Heart left ventricle (tissue), 16 donors: ENCODE measurements around the gene STX10. TPM values are rescaled to one million over a fixed set of nuclear protein-coding genes. Genes with fewer than 3 reads are reported as not detected.

Experiments
- ATAC-seq, 4 donors: fragments of 200-7000 bp; cut with Tn5 transposase; one replicate each; pipeline ENCODE4 v1.9.1; 2020 to 2022; ENCODE audit warnings: moderate library complexity in 4 of 4, mild to moderate bottlenecking in 3 of 4, moderate number of reproducible peaks in 1 of 4
- DNase-seq, 5 donors: peaks; one replicate each; pipeline ENCODE4 v3.0.0-alpha.2; 2020
- H3K27ac ChIP-seq, 12 donors: fragments of 200-600 bp; sonication (generic) in 4 of 12; one replicate each; pipeline versions ENCODE4 v1.5.0 to v1.8.0; 2016 to 2022; ENCODE audit warnings: mild to moderate bottlenecking in 2 of 12
- H3K27me3 ChIP-seq, 9 donors: fragments of 200-600 bp; sonication (generic) in 2 of 9; one replicate each; pipeline versions ENCODE4 v1.5.1 to v1.8.0; 2016 to 2022; ENCODE audit warnings: mild to moderate bottlenecking in 3 of 9
- H3K36me3 ChIP-seq, 9 donors: fragments of 200-600 bp; sonication (generic) in 2 of 9; one replicate each; pipeline versions ENCODE4 v1.5.0 to v1.8.0; 2018 to 2022; ENCODE audit warnings: mild to moderate bottlenecking in 2 of 9
- H3K4me1 ChIP-seq, 12 donors: fragments of 200-600 bp; sonication (generic) in 4 of 12; one replicate each; pipeline versions ENCODE4 v1.5.0 to v1.8.0; 2016 to 2022; ENCODE audit warnings: mild to moderate bottlenecking in 3 of 12
- H3K4me3 ChIP-seq, 12 donors: fragments of 200-600 bp; sonication (generic) in 4 of 12; one replicate each; pipeline versions ENCODE4 v1.5.0 to v1.8.0; 2017 to 2022; ENCODE audit warnings: mild to moderate bottlenecking in 9 of 12, moderate library complexity in 4 of 12
- H3K9me3 ChIP-seq, 12 donors: fragments of 200-600 bp; sonication (generic) in 4 of 12; one replicate each; pipeline versions ENCODE4 v1.5.0 to v1.8.0; 2016 to 2022; ENCODE audit warnings: mild to moderate bottlenecking in 1 of 12
- CTCF ChIP-seq, 12 donors: fragments of 200-600 bp; sonication (generic) in 4 of 12; IDR thresholded peaks; one replicate each; pipeline versions ENCODE4 v1.5.0 to v1.8.0; 2018 to 2022; ENCODE audit warnings: antibody characterized with exemption in 12 of 12, mild to moderate bottlenecking in 5 of 12
- POLR2A ChIP-seq, 2 donors: fragments of 450-650 bp; IDR thresholded peaks; one replicate each; pipeline ENCODE4 v1.6.1; 2017; ENCODE audit warnings: antibody characterized with exemption in 2 of 2, mild to moderate bottlenecking in 2 of 2, moderate library complexity in 2 of 2
- WGBS, 4 donors: extraction: QIAGEN DNeasy Blood & Tissue Kit in 2 of 4; methylation state at CpG; one replicate each; pipeline versions ENCODE4 v1.1.5 to v1.1.7; 2013 to 2018; 5-methylcytosine and 5-hydroxymethylcytosine counted together
- intact Hi-C, 10 donors: fragments of 100-400 bp; cut with DNase I; formaldehyde crosslinking; loops; one replicate each; pipeline versions ENCODE4 v1.11.1 to v1.14.2; 2022
- polyA plus RNA-seq, 2 donors: library from polyadenylated mRNA; stranded (reverse); fragments of 200-250 nt; gene quantifications; one replicate each; pipeline ENCODE4 v1.2.3, GENCODE V29; 2013
- total RNA-seq, 9 donors: library from RNA; depleted of rRNA in 2 of 9; stranded (reverse); fragments of >200 nt in 2 of 9; fragmentation: NEBNext Ultra II Directional in 3 of 9; extraction: Animal tissue kit (Norgen Biotek cat#: 25700) in 3 of 9; gene quantifications; one replicate each; pipeline versions ENCODE4 v1.1.0 to v1.2.4, GENCODE V29; 2016 to 2023
- donor health status: ischemic (EF 13 %, LVEDD 7.1; RV severe dilation, severe dysfunction).
- donor health status: healthy with polysubstance abuse.
- donor health status: DM: no; HTN: yes; CAD: no.
- donor health status: DM: no; HTN: no; CAD: no.
- donor health status: ischemic (EF 25% LVEDD 6.9; RV normal size, moderate dysfunction).
- donor health status: ischemic (EF 25% LVEDD 5.7; RV mildly dilated, moderate dysfunction).
- donor health status: healthy.
- donor health status: DM: yes; HTN: yes; CAD: no.
- donor health status: ischemic (EF 35%, LVEDD 5.7; RV mildly dilated, moderate dysfunction).
- donor health status: nonischemic (EF 11% LVEDD 7.7; RV severe dilation, severe dysfunction).
- donor health status: DM: yes; HTN: yes; CAD: no.
- donor health status: PGD.
- donor health status: ischemic (EF 29% LVEDD 5.4; RV normal size, mild dysfunction).
- donor health status: nonischemic (EF 23%, LVEDD 6.1; RV moderate dilation, normal function).

The STX10 gene
- total and polyA plus RNA-seq, 11 donors = 24.0 to 64.7 (median 37.2) TPM

- peak in 1 of 5 donors; percentile 32 for DNase-seq
- TF ChIP-seq POLR2A (IDR thresholded peaks at IDR 0.05) = no peak
- peak in 9 of 12 donors; percentile 7 to 47 (median 23) for TF ChIP-seq CTCF (IDR thresholded peaks at IDR 0.05)
- Histone ChIP-seq H3K9me3 (no peaks in the 10 kb centered on the region), H3K36me3 (no peaks in the 10 kb centered on the region), H3K27ac (peak overlapping the region; percentile 42 to 98 (median 92)), H3K27me3 (peaks cover 0 to 12% (median 0%) of the 10 kb centered on the region in 9 donors), H3K4me3 (peak overlapping the region in 11 of 12 donors; percentile 21 to 75 (median 61)), H3K4me1 (peaks cover 6 to 87% (median 67%) of the 10 kb centered on the region in 12 donors)
- 67 to 77% (median 74%) methylated on average over 12 to 18 of the region's 18 CpGs for WGBS, 4 donors
- no peak for ATAC-seq
- intact Hi-C loops = loop anchor here in 7 of 10 donors (5.0 kb wide), 2 partner anchors 51 to 161 kb away; partner anchors contain the start of genes IER2 (in 6 of the 7) and STX10 (in 6 of the 7)
Measured at GRCh38 chr19:13100841-13101589, 49.2 kb downstream of the STX10 start.

GRCh38 chr19:13100031-13100588 lies 50.1 kb downstream of the STX10 start:
- Histone ChIP-seq H3K9me3 (no peaks in the 10 kb centered on the region), H3K27ac (peak overlapping the region; percentile 83 to 98 (median 92)), H3K4me3 (peak overlapping the region in 10 of 12 donors; percentile 4 to 75 (median 52)), H3K36me3 (peaks cover 0 to 6% (median 4%) of the 10 kb centered on the region in 9 donors), H3K4me1 (peaks cover 6 to 93% (median 75%) of the 10 kb centered on the region in 12 donors), H3K27me3 (peaks cover 0 to 12% (median 0%) of the 10 kb centered on the region in 9 donors)
- DNase-seq (peak in 1 of 5 donors; percentile 28), ATAC-seq (no peak)
- no peak for TF ChIP-seq POLR2A (IDR thresholded peaks at IDR 0.05)
- 74 to 90% (median 84%) methylated on average over 6 to 12 of the region's 12 CpGs for WGBS, 4 donors
- intact Hi-C loops = loop anchor here in 7 of 10 donors (5.0 kb wide), 2 partner anchors 52 to 162 kb away; partner anchors contain the start of genes IER2 (in 6 of the 7) and STX10 (in 6 of the 7)

DNA sequence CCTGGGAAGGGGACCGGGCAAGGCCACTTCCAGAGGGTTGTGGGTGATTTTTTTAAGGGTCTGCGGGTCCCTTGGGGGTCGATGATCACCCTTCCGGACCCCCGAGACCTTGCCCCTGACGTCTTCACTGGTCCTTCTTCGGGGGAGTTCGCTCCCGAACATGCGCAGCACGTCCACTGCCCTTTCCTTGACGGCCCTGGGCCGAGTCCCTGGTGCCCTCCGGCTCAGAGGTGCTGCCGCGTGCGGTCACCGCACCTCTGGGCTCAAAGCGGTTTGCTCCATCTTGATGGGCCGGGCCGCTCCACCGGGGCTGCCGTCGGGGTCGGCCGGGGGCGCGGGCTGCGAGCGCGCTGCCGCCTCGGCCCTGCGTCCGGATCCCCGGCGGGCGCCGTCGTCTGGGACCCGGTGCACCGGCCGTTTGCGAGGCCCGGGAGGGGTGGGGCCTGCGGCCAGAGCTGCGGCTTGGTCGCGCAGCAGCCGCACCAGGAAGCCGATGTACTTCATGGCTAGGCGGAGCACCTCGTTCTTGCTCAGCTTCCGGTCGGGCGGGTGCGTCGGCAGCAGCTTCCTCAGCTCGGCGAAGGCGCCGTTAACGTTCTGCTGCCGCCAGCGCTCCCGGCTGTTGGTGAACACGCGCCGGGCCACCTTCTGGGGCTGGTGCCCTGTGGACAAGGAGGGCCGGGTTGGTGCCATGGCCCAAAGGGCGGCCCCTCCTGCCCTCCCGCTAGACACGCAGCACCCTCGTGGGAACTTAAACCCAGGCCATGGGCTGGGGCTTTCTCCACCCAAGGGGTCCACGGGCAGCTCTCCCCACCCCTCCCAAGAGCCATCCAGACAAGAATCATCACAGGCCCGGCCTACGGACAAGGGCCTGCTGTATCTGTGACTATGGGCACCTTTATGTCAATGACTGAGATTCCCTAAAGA lies 50.8 kb downstream of the STX10 start:
- Histone ChIP-seq H3K9me3 (no peaks in the 10 kb centered on the region), H3K4me3 (peak overlapping the region; percentile 6 to 75 (median 50)), H3K4me1 (peaks cover 6 to 96% (median 78%) of the 10 kb centered on the region in 12 donors), H3K27me3 (peaks cover 0 to 12% (median 0%) of the 10 kb centered on the region in 9 donors), H3K27ac (peak overlapping the region; percentile 83 to 98 (median 92)), H3K36me3 (peaks cover 0 to 12% (median 9%) of the 10 kb centered on the region in 9 donors)
- intact Hi-C loops = loop anchor here in 2 of 10 donors (10.0 kb wide), 2 partner anchors 65 to 215 kb away; partner anchors contain the start of genes DNASE2 (in 1 of the 2) and KLF1 (in 1 of the 2)
- DNase-seq (peak; percentile 83 to 92 (median 86)), ATAC-seq (peak in 3 of 4 donors; percentile 11 to 40 (median 15))
- 22 to 43% (median 31%) methylated on average over 19 to 77 of the region's 77 CpGs for WGBS, 4 donors
- TF ChIP-seq POLR2A (IDR thresholded peaks at IDR 0.05) (peak in 1 of 2 donors; percentile 53), CTCF (IDR thresholded peaks at IDR 0.05) (no peak)
